Mammary epithelial cell (primary cell): ENCODE results near the gene SYNJ2.

Source experiments
- CTCF ChIP-seq, 2 donors: IDR thresholded peaks in 1 of 2; conservative IDR thresholded peaks in 1 of 2; 2 replicates each; pipeline ENCODE4 v1.5.1; 2011 to 2012; ENCODE audit warnings: inconsistent platforms in 2 of 2, low read length in 2 of 2, mild to moderate bottlenecking in 2 of 2, control low read depth in 1 of 2, low read depth in 1 of 2; ENCODE audit not compliant: insufficient read depth in 1 of 2; ENCODE audit errors: extremely low read depth in 1 of 2
- EZH2 ChIP-seq: IDR thresholded peaks from 2 replicates; pipeline ENCODE4 v1.6.1; 2012; ENCODE audit warnings: low read length, inconsistent platforms, borderline replicate concordance

- TF ChIP-seq CTCF (conservative IDR thresholded peaks at IDR 0.05 in 1 of 2, IDR thresholded peaks at IDR 0.05 in 1 of 2; ENCODE audit: extremely low read depth in 1 of 2, insufficient read depth in 1 of 2, low read depth in 1 of 2, low read length in 2 of 2) (no peak), EZH2 (no peak)
Observed at GRCh38 chr6:158028421-158028820, 46.8 kb downstream of the SYNJ2 start.
